ENCODE measurements around the gene SH3YL1.

DNA sequence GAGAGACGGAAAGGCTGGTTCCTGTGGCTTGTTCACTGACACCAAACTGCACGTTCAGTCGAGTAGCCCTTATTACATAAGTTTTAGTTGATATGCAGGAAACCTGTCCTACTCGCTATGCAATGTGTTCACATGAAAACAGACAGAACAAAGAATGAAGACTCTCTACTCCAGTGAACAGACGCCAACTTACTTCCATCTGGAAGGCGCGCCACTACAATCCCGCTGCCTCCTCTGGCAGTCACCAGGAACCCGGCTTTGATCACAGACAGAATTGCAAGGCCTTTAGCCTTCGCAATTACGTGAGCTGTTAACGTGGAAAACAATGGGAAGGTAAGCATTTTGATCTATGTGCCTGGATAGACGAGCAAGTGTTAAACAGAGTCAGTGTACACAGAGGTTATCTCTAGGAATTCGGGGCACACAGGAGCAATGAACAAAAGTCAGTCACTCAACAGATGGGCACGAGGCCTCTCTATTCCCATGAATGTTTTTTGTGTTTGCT lies 14.2 kb downstream of the SH3YL1 start:
- no peak for TF ChIP-seq POLR2AphosphoS5 (IDR thresholded peaks at IDR 0.05)
- TF ChIP-seq, protein P1, sequence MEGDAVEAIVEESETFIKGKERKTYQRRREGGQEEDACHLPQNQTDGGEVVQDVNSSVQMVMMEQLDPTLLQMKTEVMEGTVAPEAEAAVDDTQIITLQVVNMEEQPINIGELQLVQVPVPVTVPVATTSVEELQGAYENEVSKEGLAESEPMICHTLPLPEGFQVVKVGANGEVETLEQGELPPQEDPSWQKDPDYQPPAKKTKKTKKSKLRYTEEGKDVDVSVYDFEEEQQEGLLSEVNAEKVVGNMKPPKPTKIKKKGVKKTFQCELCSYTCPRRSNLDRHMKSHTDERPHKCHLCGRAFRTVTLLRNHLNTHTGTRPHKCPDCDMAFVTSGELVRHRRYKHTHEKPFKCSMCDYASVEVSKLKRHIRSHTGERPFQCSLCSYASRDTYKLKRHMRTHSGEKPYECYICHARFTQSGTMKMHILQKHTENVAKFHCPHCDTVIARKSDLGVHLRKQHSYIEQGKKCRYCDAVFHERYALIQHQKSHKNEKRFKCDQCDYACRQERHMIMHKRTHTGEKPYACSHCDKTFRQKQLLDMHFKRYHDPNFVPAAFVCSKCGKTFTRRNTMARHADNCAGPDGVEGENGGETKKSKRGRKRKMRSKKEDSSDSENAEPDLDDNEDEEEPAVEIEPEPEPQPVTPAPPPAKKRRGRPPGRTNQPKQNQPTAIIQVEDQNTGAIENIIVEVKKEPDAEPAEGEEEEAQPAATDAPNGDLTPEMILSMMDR (IDR thresholded peaks at IDR 0.05 in 8 of 11, conservative IDR thresholded peaks at IDR 0.05 in 3 of 11): no peak
